Stimulated activated naive CD4-positive, alpha-beta T cell (primary cell): Measurements from ENCODE around the gene OR4C46.
"Not testable (repeated sequence)": the region's sequence is repeated elsewhere in the genome, so short reads cannot be mapped to it uniquely, and the experiment has no call there.

Source experiments
- DNase-seq, 6 experiments: peaks; one replicate each; lab custom pipeline; 2025; lab: John Stamatoyannopoulos, UW

The OR4C46 gene

GRCh38 chr11:54603898-54604297 lies at the start of gene OR4C46:
Gene OR4C46, minus strand, starts transcription at chr11:54603998. Its CDS starts 0 bp downstream, at chr11:54603998.
- DNase-seq = no peak

DNA sequence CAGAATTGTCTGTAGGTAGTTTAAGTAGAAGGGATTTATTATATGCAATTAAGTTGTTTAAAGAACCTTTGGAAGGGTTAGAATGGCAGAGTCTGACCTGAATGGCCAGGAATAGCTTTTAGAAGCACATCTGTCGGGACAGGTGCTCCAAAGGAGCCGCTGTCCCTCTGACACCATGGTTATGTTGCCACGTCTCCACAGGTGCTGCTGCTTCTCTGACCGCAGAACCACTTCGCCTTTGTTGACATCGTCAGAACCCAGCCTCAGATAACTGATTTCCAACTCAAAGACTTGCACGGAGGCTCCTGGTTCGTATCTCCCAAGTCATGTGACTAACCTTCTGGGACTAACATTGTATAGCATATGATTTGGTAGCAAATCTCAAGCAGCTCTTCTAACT lies 41.8 kb upstream of the OR4C46 start:
- DNase-seq = not testable (repeated sequence)

GRCh38 chr11:54561439-54561838 lies 42.4 kb downstream of the OR4C46 start:
- DNase-seq = not testable (repeated sequence)

- DNase-seq = no peak
Observed at GRCh38 chr11:54558919-54559318, 44.9 kb downstream of the OR4C46 start.

DNA sequence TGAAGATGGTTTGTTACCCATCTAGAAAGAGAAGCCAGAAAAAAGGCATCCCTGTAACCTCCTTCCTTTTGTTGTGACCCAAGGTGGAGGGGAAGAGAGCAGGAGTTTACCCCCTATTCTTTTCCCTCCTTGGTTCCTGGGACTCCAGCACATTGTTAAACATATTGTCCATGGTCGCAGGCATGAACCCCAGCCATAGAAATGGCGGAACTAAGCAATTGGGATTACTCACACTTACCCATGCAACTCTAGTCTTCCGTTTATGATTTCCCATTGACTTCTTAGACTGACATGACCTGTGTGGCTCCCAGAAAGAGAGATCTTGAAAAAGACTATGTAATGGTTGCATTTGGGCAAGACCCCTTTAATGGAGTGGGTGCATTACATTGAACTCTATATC lies 45.4 kb downstream of the OR4C46 start:
- DNase-seq = no peak
